ENCODE results near the gene ARHGAP26.

GRCh38 chr5:143206196-143207053 is 436.2 kb downstream of the ARHGAP26 start:
- TF ChIP-seq POLR2A (IDR thresholded peaks at IDR 0.05) (no peak), CTCF (IDR thresholded peaks at IDR 0.05) (no peak)
